ENCODE data around the gene FBXO40. TPM values are rescaled to one million over a fixed set of nuclear protein-coding genes. Genes with fewer than 3 reads are reported as not detected.

Gene FBXO40
- total and polyA plus RNA-seq, 2 of the 8 experiments (the other 6 are each of a cell fraction or from before 2014, with no cell fraction given): 0.03 TPM; not detected in 1

DNA sequence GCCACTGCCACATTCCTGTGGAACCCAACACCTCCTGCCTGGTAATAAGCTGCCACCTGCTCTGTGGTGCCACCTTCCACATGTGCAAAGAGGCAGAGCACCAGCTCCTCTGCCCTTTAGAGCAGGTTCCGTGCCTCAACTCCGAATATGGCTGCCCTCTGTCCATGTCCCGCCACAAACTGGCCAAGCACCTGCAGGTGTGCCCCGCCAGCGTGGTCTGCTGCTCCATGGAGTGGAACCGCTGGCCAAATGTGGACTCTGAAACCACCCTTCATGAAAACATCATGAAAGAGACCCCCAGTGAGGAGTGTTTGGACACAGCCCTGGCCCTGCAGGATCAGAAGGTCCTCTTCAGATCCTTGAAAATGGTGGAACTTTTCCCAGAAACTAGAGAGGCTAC lies 28.3 kb downstream of the FBXO40 start:
- peaks cover 0 to 4% (median 0%) of the 10 kb centered on the region in 4 experiments; a peak in 2 of 7 replicates for H3K4me1 ChIP-seq (replicated peaks in 1 of 4; ENCODE audit: control insufficient read depth in 3 of 4, insufficient read depth in 4 of 4, low read length in 3 of 4)
- H3K9me3 ChIP-seq (ENCODE audit: insufficient read depth in 2 of 2, low read depth in 1 of 2, low read length in 1 of 2): no peaks in the 10 kb centered on the region
- H4K8ac ChIP-seq (ENCODE audit: extremely low read depth, insufficient read depth, low read length): no peak overlapping the region
- H3K4me2 ChIP-seq (ENCODE audit: insufficient read depth in 1 of 2, low read depth in 2 of 2, low read length in 2 of 2): no peak overlapping the region
- H2BK120ac ChIP-seq (replicated peaks; ENCODE audit: low read depth, low read length): no peak overlapping the region
- H3K36me3 ChIP-seq (ENCODE audit: control insufficient read depth in 2 of 4, insufficient read depth in 4 of 4, low read length in 3 of 4): no peaks in the 10 kb centered on the region
- 0 out of 2 replicates have a peak overlapping the region, but pooled peaks have one; percentile 36 for H2BK20ac ChIP-seq (ENCODE audit: low read length)
- H4K91ac ChIP-seq (replicated peaks; ENCODE audit: insufficient read length, low read length): no peak overlapping the region
- no peak overlapping the region for H4K5ac ChIP-seq (ENCODE audit: insufficient read length, low read depth, low read length)
- H3K79me1 ChIP-seq (ENCODE audit: low read depth, low read length): no peaks in the 10 kb centered on the region
- POLR2A ChIA-PET (ENCODE audit: partially characterized antibody): no interaction called here
- no peak overlapping the region for H3K9ac ChIP-seq (replicated peaks in 1 of 4; ENCODE audit: extremely low read depth in 1 of 4, low read depth in 3 of 4, low read length in 3 of 4)
- DNase-seq (ENCODE audit: low read depth in 1 of 2, low spot score in 2 of 2) (no peak), FAIRE-seq (no peak)
- H2BK12ac ChIP-seq (ENCODE audit: low read depth, low read length): no peak overlapping the region
- no peaks in the 10 kb centered on the region for H3K27me3 ChIP-seq (replicated peaks in 1 of 4; ENCODE audit: control insufficient read depth in 3 of 4, extremely low read depth in 1 of 4, insufficient read depth in 3 of 4, low read length in 3 of 4)
- no peaks in the 10 kb centered on the region for H3K79me2 ChIP-seq (ENCODE audit: control insufficient read depth in 1 of 2, insufficient read depth in 2 of 2, low read length in 2 of 2)
- no peak overlapping the region for H3K23ac ChIP-seq (ENCODE audit: insufficient read length)
- no peak overlapping the region for H2BK15ac ChIP-seq (ENCODE audit: low read length)
- H3K18ac ChIP-seq (ENCODE audit: extremely low read depth, low read length): no peak overlapping the region
- H3K23me2 ChIP-seq (ENCODE audit: low read depth, low read length): no peaks in the 10 kb centered on the region
- H2BK5ac ChIP-seq (ENCODE audit: low read depth, low read length): no peak overlapping the region
- H3K56ac ChIP-seq (replicated peaks; ENCODE audit: insufficient read length, low read depth, low read length): no peak overlapping the region
- no peak overlapping the region for H2AFZ ChIP-seq (ENCODE audit: low read length)
- no peak overlapping the region for H3K4me3 ChIP-seq (ENCODE audit: extremely low read depth in 1 of 4, insufficient read depth in 2 of 4, low read depth in 3 of 4, low read length in 4 of 4)
- H3K14ac ChIP-seq (ENCODE audit: insufficient read length): no peak overlapping the region
- TF ChIP-seq FOSL1 (IDR thresholded peaks at IDR 0.05; ENCODE audit: insufficient read depth, low read depth, low read length): no peak
- TF ChIP-seq, protein P1, sequence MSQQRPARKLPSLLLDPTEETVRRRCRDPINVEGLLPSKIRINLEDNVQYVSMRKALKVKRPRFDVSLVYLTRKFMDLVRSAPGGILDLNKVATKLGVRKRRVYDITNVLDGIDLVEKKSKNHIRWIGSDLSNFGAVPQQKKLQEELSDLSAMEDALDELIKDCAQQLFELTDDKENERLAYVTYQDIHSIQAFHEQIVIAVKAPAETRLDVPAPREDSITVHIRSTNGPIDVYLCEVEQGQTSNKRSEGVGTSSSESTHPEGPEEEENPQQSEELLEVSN (IDR thresholded peaks at IDR 0.05): 0 out of 2 replicates have a peak, but pooled peaks have one; percentile 33
- no peak overlapping the region for H3K27ac ChIP-seq (ENCODE audit: low read depth, low read length)
- 100% methylated on average over 6 of the region's 6 CpGs; no CpG with 5 or more reads in 1 of the 2 experiments for WGBS, 2 experiments (ENCODE audit: extremely low coverage in 1 of 2, insufficient coverage in 1 of 2, insufficient read length in 1 of 2, insufficient replicate concordance in 2 of 2, low coverage in 1 of 2, low lambda C conversion rate in 2 of 2, missing lambda C conversion rate in 1 of 2)
- H2AK5ac ChIP-seq (ENCODE audit: low read depth, low read length): no peak overlapping the region
- H4K20me1 ChIP-seq (replicated peaks in 1 of 2; ENCODE audit: control insufficient read depth in 1 of 2, insufficient read depth in 2 of 2, low read length in 2 of 2): no peaks in the 10 kb centered on the region
- CTCF ChIA-PET (ENCODE audit: partially characterized antibody): no interaction called here
- H3K4ac ChIP-seq (replicated peaks; ENCODE audit: insufficient read length, low read depth, low read length): no peak overlapping the region
